Measurements from ENCODE around the gene CDKL1. TPM values are rescaled to one million over a fixed set of nuclear protein-coding genes. Genes with fewer than 3 reads are reported as not detected.
"Not testable (repeated sequence)": the region's sequence is repeated elsewhere in the genome, so short reads cannot be mapped to it uniquely, and the experiment has no call there.

Gene CDKL1
- total RNA-seq, 1 donor from 2014 or later, result 1.3 TPM

GRCh38 chr14:50362764-50363713 lies 33.6 kb downstream of the CDKL1 start:
- Mint-ChIP-seq H3K36me3 (ENCODE audit: insufficient read depth) (no peaks in the 10 kb centered on the region), H3K27ac (peak overlapping the region; percentile 62), H3K4me1 (ENCODE audit: low read depth) (peaks cover 21% of the 10 kb centered on the region), H3K4me3 (ENCODE audit: low read depth) (no peak overlapping the region), H3K27me3 (peaks cover 2% of the 10 kb centered on the region), H3K9me3 (ENCODE audit: low read depth) (peaks cover 8% of the 10 kb centered on the region)
- no peak for DNase-seq (ENCODE audit: low spot score, unreplicated experiment)
- TF ChIP-seq CTCF (IDR thresholded peaks at IDR 0.05; ENCODE audit: unreplicated experiment), result no peak

- not testable (repeated sequence) for H3K4me3 Mint-ChIP-seq (ENCODE audit: low read depth); H3K27me3 Mint-ChIP-seq; H3K36me3 Mint-ChIP-seq (ENCODE audit: insufficient read depth); H3K9me3 Mint-ChIP-seq (ENCODE audit: low read depth); H3K27ac Mint-ChIP-seq; DNase-seq (ENCODE audit: low spot score, unreplicated experiment)
- H3K4me1 Mint-ChIP-seq (ENCODE audit: low read depth), result peaks cover 21% of the 10 kb centered on the region
Measured at GRCh38 chr14:50361473-50362403, 34.9 kb downstream of the CDKL1 start.

- no peak overlapping the region for H3K4me3 Mint-ChIP-seq (ENCODE audit: low read depth)
- TF ChIP-seq CTCF (IDR thresholded peaks at IDR 0.05; ENCODE audit: unreplicated experiment), result no peak
- H3K36me3 Mint-ChIP-seq (ENCODE audit: insufficient read depth), result no peaks in the 10 kb centered on the region
- peaks cover 21% of the 10 kb centered on the region for H3K4me1 Mint-ChIP-seq (ENCODE audit: low read depth)
- no peak for DNase-seq (ENCODE audit: low spot score, unreplicated experiment)
- H3K27me3 Mint-ChIP-seq, result peaks cover 2% of the 10 kb centered on the region
- H3K27ac Mint-ChIP-seq, result no peak overlapping the region
- H3K9me3 Mint-ChIP-seq (ENCODE audit: low read depth), result peaks cover 8% of the 10 kb centered on the region
Measured at GRCh38 chr14:50360851-50361250, 35.8 kb downstream of the CDKL1 start.

- no peak for TF ChIP-seq CTCF (IDR thresholded peaks at IDR 0.05; ENCODE audit: unreplicated experiment)
- H3K27me3 Mint-ChIP-seq, result peaks cover 2% of the 10 kb centered on the region
- no peak overlapping the region for H3K4me3 Mint-ChIP-seq (ENCODE audit: low read depth)
- no peak overlapping the region for H3K27ac Mint-ChIP-seq
- H3K36me3 Mint-ChIP-seq (ENCODE audit: insufficient read depth), result no peaks in the 10 kb centered on the region
- H3K4me1 Mint-ChIP-seq (ENCODE audit: low read depth), result peaks cover 17% of the 10 kb centered on the region
- H3K9me3 Mint-ChIP-seq (ENCODE audit: low read depth), result peaks cover 8% of the 10 kb centered on the region
- DNase-seq (ENCODE audit: low spot score, unreplicated experiment), result no peak
Measured at GRCh38 chr14:50360093-50360492, 36.6 kb downstream of the CDKL1 start.

- no peak overlapping the region for H3K27ac Mint-ChIP-seq
- no peak overlapping the region for H3K4me3 Mint-ChIP-seq (ENCODE audit: low read depth)
- no peak for DNase-seq (ENCODE audit: low spot score, unreplicated experiment)
- H3K4me1 Mint-ChIP-seq (ENCODE audit: low read depth), result peaks cover 14% of the 10 kb centered on the region
- no peaks in the 10 kb centered on the region for H3K36me3 Mint-ChIP-seq (ENCODE audit: insufficient read depth)
- peaks cover 2% of the 10 kb centered on the region for H3K27me3 Mint-ChIP-seq
- peaks cover 8% of the 10 kb centered on the region for H3K9me3 Mint-ChIP-seq (ENCODE audit: low read depth)
- TF ChIP-seq CTCF (IDR thresholded peaks at IDR 0.05; ENCODE audit: unreplicated experiment), result no peak
Measured at GRCh38 chr14:50359631-50360030, 37.0 kb downstream of the CDKL1 start.

Data from progenitor cell of endocrine pancreas (in vitro differentiated cells).